Naive thymus-derived CD4-positive, alpha-beta T cell (primary cell): ENCODE results near the gene PSME3. TPM values are rescaled to one million over a fixed set of nuclear protein-coding genes. Genes with fewer than 3 reads are reported as not detected.

Experiments used
- ATAC-seq: fragments of 150-1000 bp; cut with Tn5 transposase; 2 replicates; pipeline ENCODE4 v1.10.0; 2021; ENCODE audit warnings: mild to moderate bottlenecking, moderate library complexity
- CTCF ChIA-PET: fragments of 350-600 bp; sonication (Branson Sonifier 250); formaldehyde crosslinking; loops from one replicate; lab custom pipeline; 2021; ENCODE audit warnings: antibody characterized with exemption; lab: Charles Lee
- POLR2A ChIA-PET: fragments of 350-600 bp; sonication (Branson Sonifier 250); formaldehyde crosslinking; loops from one replicate; lab custom pipeline; 2021; ENCODE audit warnings: antibody characterized with exemption, inconsistent platforms; lab: Charles Lee
- DNase-seq, 9 donors: peaks; one replicate each; pipeline versions ENCODE4 v3.0.0 to v3.0.0-alpha.2; 2020 to 2022; ENCODE audit warnings: mixed read lengths in 1 of 9
- H3K27ac ChIP-seq: one replicate; pipeline ENCODE4 v1.7.0; 2013; ENCODE audit warnings: mild to moderate bottlenecking, low read depth, low read length, moderate library complexity
- H3K27me3 ChIP-seq, 2 donors: one replicate each; pipeline ENCODE4 v1.7.0; 2013; ENCODE audit warnings: low read length in 2 of 2, mild to moderate bottlenecking in 2 of 2, moderate library complexity in 2 of 2; ENCODE audit not compliant: control insufficient read depth in 2 of 2, insufficient read depth in 2 of 2
- H3K36me3 ChIP-seq, 3 experiments: 1 replicate in 2 of 3; 2 replicates in 1 of 3; pipeline ENCODE4 v1.7.0; 2013; ENCODE audit warnings: low read length in 3 of 3, mild to moderate bottlenecking in 3 of 3, moderate library complexity in 1 of 3; ENCODE audit not compliant: insufficient read depth in 3 of 3, control insufficient read depth in 2 of 3
- H3K4me1 ChIP-seq, 2 donors: one replicate each; pipeline ENCODE4 v1.7.0; 2013; ENCODE audit warnings: low read length in 2 of 2, mild to moderate bottlenecking in 2 of 2, moderate library complexity in 1 of 2; ENCODE audit not compliant: control insufficient read depth in 2 of 2, insufficient read depth in 2 of 2
- H3K4me3 ChIP-seq: 2 replicates; pipeline ENCODE4 v1.7.0; 2013; ENCODE audit warnings: mild to moderate bottlenecking, low read length
- H3K9me3 ChIP-seq, 3 experiments: 1 replicate in 2 of 3; 2 replicates in 1 of 3; pipeline ENCODE4 v1.7.0; 2013; ENCODE audit warnings: low read length in 3 of 3; ENCODE audit not compliant: control insufficient read depth in 2 of 3
- H3K27ac Mint-ChIP-seq, 9 donors: one replicate each; pipeline ENCODE4 v1.8.0; 2020 to 2022; ENCODE audit warnings: mixed read lengths in 9 of 9, mild to moderate bottlenecking in 8 of 9, moderate library complexity in 5 of 9, inconsistent platforms in 2 of 9
- H3K27me3 Mint-ChIP-seq, 5 donors: one replicate each; pipeline ENCODE4 v1.8.0; 2021 to 2022; ENCODE audit warnings: mixed read lengths in 5 of 5, mild to moderate bottlenecking in 1 of 5
- H3K36me3 Mint-ChIP-seq, 5 donors: one replicate each; pipeline ENCODE4 v1.8.0; 2020 to 2022; ENCODE audit warnings: mixed read lengths in 5 of 5, mild to moderate bottlenecking in 3 of 5, inconsistent platforms in 1 of 5
- H3K4me1 Mint-ChIP-seq, 7 donors: one replicate each; pipeline ENCODE4 v1.8.0; 2020 to 2022; ENCODE audit warnings: mixed read lengths in 7 of 7, mild to moderate bottlenecking in 3 of 7, inconsistent platforms in 1 of 7
- H3K4me3 Mint-ChIP-seq, 10 donors: one replicate each; pipeline ENCODE4 v1.8.0; 2020 to 2022; ENCODE audit warnings: mild to moderate bottlenecking in 10 of 10, mixed read lengths in 10 of 10, moderate library complexity in 6 of 10, inconsistent platforms in 2 of 10
- H3K9me3 Mint-ChIP-seq, 11 donors: one replicate each; pipeline ENCODE4 v1.8.0; 2020 to 2022; ENCODE audit warnings: mixed read lengths in 11 of 11, mild to moderate bottlenecking in 4 of 11, inconsistent platforms in 1 of 11, moderate library complexity in 1 of 11
- intact Hi-C, 2 donors: fragments of 100-400 bp; cut with micrococcal nuclease; formaldehyde crosslinking; loops; one replicate each; pipeline ENCODE4 v1.15.1; 2023
- polyA plus RNA-seq, 2 donors: library from polyadenylated mRNA; unstranded; fragments of 300-500 nt; fragmentation: Illumina TruSeq; gene quantifications; one replicate each; pipeline ENCODE4 v1.2.3, GENCODE V29; 2021
- total RNA-seq, 6 experiments: library from RNA in 5 of 6; stranded (reverse) in 5 of 6; gene quantifications; 1 replicate in 5 of 6; 2 replicates in 1 of 6; pipeline ENCODE4 v1.2.3 and lab custom pipeline; 2021 to 2026

Gene PSME3
- total and polyA plus RNA-seq, 7 experiments from 2014 or later: 53.8 to 116 (median 74.6) TPM

GRCh38 chr17:42791948-42792347 lies 41.2 kb upstream of the PSME3 start:
- intact Hi-C loops: no loop called here
- no peaks in the 10 kb centered on the region for H3K27me3 ChIP-seq
- ChIA-PET POLR2A (interaction anchor here (0.6 to 0.7 kb wide), 2 partner anchors 480 to 775 kb away, joined by 3 read pairs; partner anchors contain the start of gene DNAJC7), CTCF (interaction anchor here (0.9 kb wide), 1 partner anchor 11 kb away, joined by 3 read pairs; no protein-coding TSS in a partner anchor)
- no peak overlapping the region for H3K27ac ChIP-seq
- Mint-ChIP-seq H3K4me3 (no peak overlapping the region), H3K27me3 (peaks cover 13 to 27% (median 18%) of the 10 kb centered on the region in 5 donors), H3K4me1 (peaks cover 9 to 14% (median 10%) of the 10 kb centered on the region in 7 donors), H3K9me3 (peaks cover 0 to 6% (median 0%) of the 10 kb centered on the region in 11 donors), H3K36me3 (peaks cover 0 to 9% (median 5%) of the 10 kb centered on the region in 5 donors), H3K27ac (no peak overlapping the region)
- no peaks in the 10 kb centered on the region for H3K36me3 ChIP-seq
- ATAC-seq (no peak), DNase-seq (no peak)
- H3K9me3 ChIP-seq: no peaks in the 10 kb centered on the region
- H3K4me3 ChIP-seq: no peak overlapping the region
- no peaks in the 10 kb centered on the region for H3K4me1 ChIP-seq

- no peaks in the 10 kb centered on the region for H3K27me3 ChIP-seq
- peaks cover 8 to 23% (median 12%) of the 10 kb centered on the region in 5 donors for H3K27me3 Mint-ChIP-seq
- POLR2A ChIA-PET: no interaction called here
- H3K27ac Mint-ChIP-seq: no peak overlapping the region
- intact Hi-C loops: no loop called here
- H3K4me3 Mint-ChIP-seq: no peak overlapping the region
- H3K9me3 Mint-ChIP-seq: peaks cover 0 to 6% (median 0%) of the 10 kb centered on the region in 11 donors
- H3K36me3 Mint-ChIP-seq: peaks cover 0 to 9% (median 5%) of the 10 kb centered on the region in 5 donors
- DNase-seq (no peak), ATAC-seq (no peak)
- H3K36me3 ChIP-seq: no peaks in the 10 kb centered on the region
- H3K9me3 ChIP-seq: no peaks in the 10 kb centered on the region
- no peak overlapping the region for H3K27ac ChIP-seq
- CTCF ChIA-PET: no interaction called here
- no peak overlapping the region for H3K4me3 ChIP-seq
- H3K4me1 ChIP-seq: peaks cover 2 to 4% of the 10 kb centered on the region in 2 donors
- peaks cover 12 to 19% (median 16%) of the 10 kb centered on the region in 7 donors for H3K4me1 Mint-ChIP-seq
These were observed 40.7 kb upstream of the PSME3 start for GRCh38 chr17:42792545-42792944.

- Histone ChIP-seq H3K36me3 (peaks cover 0 to 4% (median 0%) of the 10 kb centered on the region in 3 experiments), H3K4me3 (no peak overlapping the region), H3K27ac (no peak overlapping the region), H3K4me1 (peaks cover 8 to 10% of the 10 kb centered on the region in 2 donors), H3K9me3 (no peaks in the 10 kb centered on the region), H3K27me3 (no peaks in the 10 kb centered on the region)
- Mint-ChIP-seq H3K27me3 (peaks cover 0 to 8% (median 3%) of the 10 kb centered on the region in 5 donors), H3K27ac (no peak overlapping the region), H3K9me3 (peaks cover 0 to 5% (median 0%) of the 10 kb centered on the region in 11 donors), H3K36me3 (peaks cover 0 to 13% (median 5%) of the 10 kb centered on the region in 5 donors), H3K4me1 (peaks cover 22 to 34% (median 31%) of the 10 kb centered on the region in 7 donors), H3K4me3 (no peak overlapping the region)
- CTCF ChIA-PET: no interaction called here
- intact Hi-C loops: no loop called here
- ATAC-seq: no peak
- no peak for DNase-seq
- POLR2A ChIA-PET: interaction anchor here (4.2 kb wide), 1 partner anchor 22 kb away, joined by 19 read pairs; the partner anchor contains the start of gene VPS25
These were observed 38.1 kb upstream of the PSME3 start for GRCh38 chr17:42795061-42795460.

GRCh38 chr17:42795465-42795864 lies 37.7 kb upstream of the PSME3 start:
- Histone ChIP-seq H3K36me3 (peaks cover 0 to 4% (median 0%) of the 10 kb centered on the region in 3 experiments), H3K27ac (no peak overlapping the region), H3K4me3 (no peak overlapping the region), H3K4me1 (peaks cover 8 to 10% of the 10 kb centered on the region in 2 donors), H3K9me3 (no peaks in the 10 kb centered on the region), H3K27me3 (no peaks in the 10 kb centered on the region)
- Mint-ChIP-seq H3K27me3 (peaks cover 0 to 11% (median 0%) of the 10 kb centered on the region in 5 donors), H3K4me1 (peaks cover 22 to 34% (median 31%) of the 10 kb centered on the region in 7 donors), H3K27ac (peak overlapping the region in 2 of 9 donors; percentile 43 to 76), H3K9me3 (peaks cover 0 to 3% (median 0%) of the 10 kb centered on the region in 11 donors), H3K4me3 (peak overlapping the region in 4 of 10 donors; percentile 33 to 54 (median 44)), H3K36me3 (peaks cover 0 to 13% (median 5%) of the 10 kb centered on the region in 5 donors)
- no peak for DNase-seq
- CTCF ChIA-PET: no interaction called here
- intact Hi-C loops: no loop called here
- POLR2A ChIA-PET: interaction anchor here (0.6 to 4.2 kb wide), 2 partner anchors 22 to 781 kb away, joined by 3 to 19 read pairs; partner anchors contain the start of gene VPS25
- no peak for ATAC-seq

GRCh38 chr17:42796066-42796758 lies 37.0 kb upstream of the PSME3 start:
- no peak for DNase-seq
- Histone ChIP-seq H3K27me3 (no peaks in the 10 kb centered on the region), H3K4me1 (peaks cover 8 to 10% of the 10 kb centered on the region in 2 donors), H3K36me3 (peaks cover 0 to 4% (median 0%) of the 10 kb centered on the region in 3 experiments), H3K9me3 (no peaks in the 10 kb centered on the region), H3K4me3 (no peak overlapping the region), H3K27ac (no peak overlapping the region)
- intact Hi-C loops: no loop called here
- ChIA-PET CTCF (no interaction called here), POLR2A (interaction anchor here (0.6 to 4.2 kb wide), 3 partner anchors 23 to 781 kb away, joined by 3 to 19 read pairs (median 4); partner anchors contain the start of gene VPS25)
- Mint-ChIP-seq H3K27me3 (peaks cover 0 to 10% (median 0%) of the 10 kb centered on the region in 5 donors), H3K9me3 (peaks cover 0 to 2% (median 0%) of the 10 kb centered on the region in 11 donors), H3K36me3 (peaks cover 0 to 13% (median 5%) of the 10 kb centered on the region in 5 donors), H3K4me3 (peak overlapping the region in 6 of 10 donors; percentile 33 to 92 (median 46)), H3K4me1 (peaks cover 22 to 34% (median 31%) of the 10 kb centered on the region in 7 donors), H3K27ac (no peak overlapping the region)
- ATAC-seq: no peak

DNA sequence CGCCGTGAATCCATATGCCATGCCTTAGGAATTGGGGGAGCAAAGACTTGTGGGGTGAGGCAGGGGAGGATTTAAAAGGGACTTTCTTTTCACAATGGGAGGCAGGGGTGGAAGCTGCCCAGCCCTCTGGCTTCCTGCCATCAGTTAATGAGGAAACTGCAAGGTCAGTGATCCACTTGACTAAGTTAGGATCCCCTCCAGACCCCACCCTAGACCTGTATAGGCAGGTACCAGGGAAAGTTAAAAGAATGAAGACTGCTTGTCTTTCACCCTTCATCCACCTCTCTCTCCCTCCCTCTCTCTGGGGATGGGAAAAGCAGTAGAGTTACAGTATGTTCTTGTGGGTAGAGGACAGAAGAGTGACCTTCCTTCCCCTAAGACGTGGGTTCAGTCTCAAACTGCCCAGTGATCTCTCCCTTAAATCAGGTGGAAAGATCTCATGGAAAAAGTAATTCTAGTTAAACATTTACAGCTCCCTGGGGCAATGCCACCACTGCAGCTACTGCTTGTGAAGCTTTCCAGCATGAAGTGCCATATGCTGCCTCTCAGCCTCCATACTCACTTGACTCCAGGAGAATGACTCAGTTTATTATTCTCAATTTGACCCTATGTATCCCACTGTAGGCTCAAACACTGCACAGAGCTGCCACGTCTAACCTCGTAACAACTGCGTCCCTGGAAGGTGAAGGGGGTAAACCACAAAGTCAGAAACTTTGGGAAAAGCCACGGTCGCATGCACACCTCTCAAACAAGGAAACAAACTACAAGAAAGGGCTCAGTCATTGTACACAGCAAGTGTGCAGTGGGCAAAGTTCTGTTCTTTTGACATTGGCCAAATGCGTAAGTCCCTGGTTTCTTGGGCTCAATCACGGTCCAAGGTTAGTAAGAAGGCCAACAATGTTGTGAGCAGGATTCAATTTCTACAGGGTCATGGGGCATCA lies 35.9 kb upstream of the PSME3 start:
- H3K27me3 Mint-ChIP-seq: peaks cover 0 to 15% (median 0%) of the 10 kb centered on the region in 5 donors
- ChIA-PET CTCF (no interaction called here), POLR2A (interaction anchor here (0.6 to 4.2 kb wide), 3 partner anchors 9 to 25 kb away, joined by 3 to 19 read pairs (median 4); partner anchors contain the start of gene VPS25)
- peak overlapping the region; percentile 98 for H3K4me3 ChIP-seq
- peaks cover 0 to 2% (median 0%) of the 10 kb centered on the region in 11 donors for H3K9me3 Mint-ChIP-seq
- peaks cover 22 to 34% (median 31%) of the 10 kb centered on the region in 7 donors for H3K4me1 Mint-ChIP-seq
- no peaks in the 10 kb centered on the region for H3K9me3 ChIP-seq
- no peaks in the 10 kb centered on the region for H3K27me3 ChIP-seq
- peak overlapping the region in 5 of 9 donors; percentile 12 to 87 (median 53) for H3K27ac Mint-ChIP-seq
- intact Hi-C loops: loop anchor here (1.0 kb wide), 1 partner anchor 27 kb away; the partner anchor contains the start of gene BECN1 (in 2 of the 2)
- H3K27ac ChIP-seq: peak overlapping the region; percentile 76
- no peak for DNase-seq
- H3K4me1 ChIP-seq: peaks cover 8 to 10% of the 10 kb centered on the region in 2 donors
- H3K36me3 Mint-ChIP-seq: peaks cover 0 to 13% (median 5%) of the 10 kb centered on the region in 5 donors
- peaks cover 0 to 4% (median 0%) of the 10 kb centered on the region in 3 experiments for H3K36me3 ChIP-seq
- H3K4me3 Mint-ChIP-seq: peak overlapping the region; percentile 88 to 97 (median 94)
- no peak for ATAC-seq
